Sigmoid colon (tissue), 4 donors: ENCODE measurements around the gene KRT20.

Experiments used
- POLR2A ChIP-seq, 2 donors: fragments of 450-650 bp; IDR thresholded peaks; one replicate each; pipeline ENCODE4 v1.6.1; 2016; ENCODE audit warnings: antibody characterized with exemption in 2 of 2, mild to moderate bottlenecking in 2 of 2, moderate library complexity in 2 of 2
- POLR2AphosphoS5 ChIP-seq, 4 donors: sonication (generic); formaldehyde crosslinking; IDR thresholded peaks; one replicate each; pipeline ENCODE4 v1.6.1; 2017; ENCODE audit warnings: antibody characterized with exemption in 4 of 4
- TF ChIP-seq, protein P1 (sequence below), 4 experiments: fragments of 450-650 bp in 3 of 4; fragments of 200-600 bp in 1 of 4; IDR thresholded peaks; one replicate each; pipeline ENCODE4 v1.5.1; 2016 to 2019; ENCODE audit warnings: antibody characterized with exemption in 4 of 4, mild to moderate bottlenecking in 3 of 4, moderate library complexity in 2 of 4

DNA sequence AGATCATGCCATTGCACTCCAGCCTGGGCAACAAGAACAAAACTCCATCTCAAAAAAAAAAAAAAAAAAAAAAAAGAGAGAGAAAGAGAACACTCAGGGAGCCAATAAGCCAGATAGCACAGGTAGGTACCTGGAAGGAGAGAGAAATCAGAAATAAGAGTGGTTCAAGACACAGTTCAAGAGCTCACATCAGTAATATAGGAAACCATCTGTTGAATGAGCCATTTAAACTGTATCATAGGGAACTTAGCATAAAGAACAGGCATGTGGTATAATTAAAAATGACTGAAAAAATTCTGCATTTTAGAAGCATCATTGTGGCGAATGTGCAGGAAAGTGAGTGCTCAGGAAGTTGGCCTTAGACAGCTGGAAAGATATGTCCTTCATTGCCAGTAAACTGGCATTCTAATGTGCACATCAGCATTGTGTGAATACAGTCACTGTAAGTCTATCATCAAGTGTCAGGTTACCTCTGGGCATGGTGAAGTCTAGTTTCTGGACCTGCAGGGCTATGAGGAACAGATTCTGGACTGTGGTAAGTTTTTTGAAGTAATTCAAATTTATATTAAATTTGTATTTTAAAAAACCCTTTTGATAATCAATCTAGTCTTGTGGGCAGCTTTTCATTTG is 38.4 kb downstream of the KRT20 start:
- TF ChIP-seq POLR2A (IDR thresholded peaks at IDR 0.05): no peak
- TF ChIP-seq, protein P1, sequence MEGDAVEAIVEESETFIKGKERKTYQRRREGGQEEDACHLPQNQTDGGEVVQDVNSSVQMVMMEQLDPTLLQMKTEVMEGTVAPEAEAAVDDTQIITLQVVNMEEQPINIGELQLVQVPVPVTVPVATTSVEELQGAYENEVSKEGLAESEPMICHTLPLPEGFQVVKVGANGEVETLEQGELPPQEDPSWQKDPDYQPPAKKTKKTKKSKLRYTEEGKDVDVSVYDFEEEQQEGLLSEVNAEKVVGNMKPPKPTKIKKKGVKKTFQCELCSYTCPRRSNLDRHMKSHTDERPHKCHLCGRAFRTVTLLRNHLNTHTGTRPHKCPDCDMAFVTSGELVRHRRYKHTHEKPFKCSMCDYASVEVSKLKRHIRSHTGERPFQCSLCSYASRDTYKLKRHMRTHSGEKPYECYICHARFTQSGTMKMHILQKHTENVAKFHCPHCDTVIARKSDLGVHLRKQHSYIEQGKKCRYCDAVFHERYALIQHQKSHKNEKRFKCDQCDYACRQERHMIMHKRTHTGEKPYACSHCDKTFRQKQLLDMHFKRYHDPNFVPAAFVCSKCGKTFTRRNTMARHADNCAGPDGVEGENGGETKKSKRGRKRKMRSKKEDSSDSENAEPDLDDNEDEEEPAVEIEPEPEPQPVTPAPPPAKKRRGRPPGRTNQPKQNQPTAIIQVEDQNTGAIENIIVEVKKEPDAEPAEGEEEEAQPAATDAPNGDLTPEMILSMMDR (IDR thresholded peaks at IDR 0.05): no peak
- TF ChIP-seq POLR2AphosphoS5 (IDR thresholded peaks at IDR 0.05): no peak
